ENCODE measurements around the gene STK10.

STK10 gene

DNA sequence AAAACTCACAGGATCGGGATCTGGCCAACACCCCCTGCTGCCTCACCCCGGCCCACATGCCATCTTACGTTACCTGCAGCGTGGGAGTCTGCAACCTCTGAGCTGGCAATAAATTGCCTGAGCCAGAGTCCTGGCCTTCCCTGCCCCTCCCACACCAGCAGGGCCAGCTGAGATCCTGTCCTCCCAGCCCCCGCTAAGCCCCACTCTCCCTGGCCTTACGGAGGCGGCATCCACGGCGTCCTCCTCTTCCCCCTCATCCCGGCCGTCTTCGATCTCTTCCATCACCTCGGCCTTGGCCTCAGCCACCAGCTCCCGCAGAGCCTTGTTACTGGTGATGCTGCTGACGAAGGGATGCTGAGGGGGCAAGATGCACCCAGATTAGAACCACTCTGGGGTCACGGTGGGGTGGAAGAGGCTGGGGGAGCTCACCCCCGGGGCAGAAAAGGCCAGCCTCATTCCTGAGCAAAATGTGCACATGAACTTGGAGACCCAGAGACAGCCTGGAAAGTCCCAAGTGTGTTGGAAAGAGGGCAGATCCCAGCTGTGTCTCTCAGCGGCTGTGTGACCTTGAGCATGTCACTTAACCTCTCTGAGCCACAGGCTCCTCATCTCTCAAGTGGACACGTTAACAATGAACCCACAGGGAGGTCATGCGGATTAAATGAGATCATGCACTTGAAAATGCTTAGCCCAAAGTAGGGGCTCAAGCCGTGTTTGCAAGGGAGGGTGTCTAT lies 91.7 kb downstream of the STK10 start:
- H4K20me1 ChIP-seq (ENCODE audit: insufficient read depth) = no peaks in the 10 kb centered on the region
- no peak overlapping the region for H3K4me2 ChIP-seq
- no peak for TF ChIP-seq CTCF (conservative IDR thresholded peaks at IDR 0.05; ENCODE audit: low read depth, low read length)
- H3K4me1 ChIP-seq (ENCODE audit: low read depth, poor library complexity, severe bottlenecking) = no peaks in the 10 kb centered on the region
- no peak overlapping the region for H3K9ac ChIP-seq
- H3K36me3 ChIP-seq (ENCODE audit: insufficient read depth) = no peaks in the 10 kb centered on the region
- H3K27ac ChIP-seq = no peak overlapping the region
- H2AFZ ChIP-seq (ENCODE audit: low read depth) = no peak overlapping the region
- H3K27me3 ChIP-seq (ENCODE audit: insufficient read depth, low read depth) = no peaks in the 10 kb centered on the region
- no peak overlapping the region for H3K4me3 ChIP-seq (IDR thresholded peaks at IDR 0.05; ENCODE audit: insufficient read depth, low read depth, low read length)
- no peaks in the 10 kb centered on the region for H3K79me2 ChIP-seq (ENCODE audit: insufficient read depth, low read depth)

- Histone ChIP-seq H2AFZ (ENCODE audit: low read depth) (no peak overlapping the region), H4K20me1 (ENCODE audit: insufficient read depth) (no peaks in the 10 kb centered on the region), H3K9ac (no peak overlapping the region), H3K79me2 (ENCODE audit: insufficient read depth, low read depth) (no peaks in the 10 kb centered on the region), H3K27me3 (ENCODE audit: insufficient read depth, low read depth) (no peaks in the 10 kb centered on the region), H3K27ac (no peak overlapping the region), H3K4me2 (no peak overlapping the region), H3K4me3 (IDR thresholded peaks at IDR 0.05; ENCODE audit: insufficient read depth, low read depth, low read length) (no peak overlapping the region), H3K36me3 (ENCODE audit: insufficient read depth) (no peaks in the 10 kb centered on the region), H3K4me1 (ENCODE audit: low read depth, poor library complexity, severe bottlenecking) (no peaks in the 10 kb centered on the region)
- no peak for TF ChIP-seq CTCF (conservative IDR thresholded peaks at IDR 0.05; ENCODE audit: low read depth, low read length)
Observed at GRCh38 chr5:172095368-172096206, 92.4 kb downstream of the STK10 start.

DNA sequence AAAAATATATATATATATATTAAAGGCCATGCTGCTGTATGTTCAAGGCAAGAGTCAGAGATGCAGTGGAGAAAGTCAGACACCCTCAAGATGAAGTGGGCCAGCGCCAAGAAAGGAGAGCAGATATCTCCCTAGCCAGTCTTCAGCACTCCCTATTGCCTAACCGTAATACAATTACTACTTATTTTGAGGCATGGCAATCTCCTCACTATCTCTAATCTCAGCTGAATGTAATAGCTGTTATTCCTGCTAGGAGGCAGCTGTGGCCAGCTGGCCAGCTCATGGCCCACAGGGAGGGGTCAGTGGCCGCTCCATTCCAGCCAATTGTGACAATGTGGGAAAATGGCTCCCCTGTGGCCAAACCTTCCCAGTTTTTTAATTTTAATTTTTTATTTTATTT lies 94.1 kb downstream of the STK10 start:
- no peaks in the 10 kb centered on the region for H4K20me1 ChIP-seq (ENCODE audit: insufficient read depth)
- H3K36me3 ChIP-seq (ENCODE audit: insufficient read depth) = no peaks in the 10 kb centered on the region
- no peaks in the 10 kb centered on the region for H3K4me1 ChIP-seq (ENCODE audit: low read depth, poor library complexity, severe bottlenecking)

DNA sequence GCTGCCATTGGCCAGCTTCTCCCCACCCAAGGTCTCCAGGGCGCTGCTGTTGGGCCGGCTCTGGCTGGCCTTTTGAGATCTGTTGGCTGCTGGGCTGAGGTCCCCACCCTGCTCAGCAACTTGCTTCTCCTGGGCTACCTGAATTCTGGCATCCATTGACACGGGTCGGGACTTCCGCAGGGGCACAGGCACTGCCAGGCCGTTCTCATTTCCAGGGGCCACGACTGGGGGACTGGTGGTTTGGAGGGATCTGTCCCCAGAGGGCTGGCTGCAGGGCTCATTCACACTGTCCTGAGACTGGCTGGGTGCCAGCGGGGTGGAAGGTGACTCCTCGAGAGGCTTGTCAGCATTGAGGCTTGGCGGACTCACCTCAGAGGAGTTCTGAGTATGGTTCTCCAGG lies 94.5 kb downstream of the STK10 start:
- Histone ChIP-seq H3K9ac (no peak overlapping the region), H3K27me3 (ENCODE audit: insufficient read depth, low read depth) (no peaks in the 10 kb centered on the region), H4K20me1 (ENCODE audit: insufficient read depth) (no peaks in the 10 kb centered on the region), H2AFZ (ENCODE audit: low read depth) (no peak overlapping the region), H3K4me1 (ENCODE audit: low read depth, poor library complexity, severe bottlenecking) (no peaks in the 10 kb centered on the region), H3K79me2 (ENCODE audit: insufficient read depth, low read depth) (no peaks in the 10 kb centered on the region), H3K36me3 (ENCODE audit: insufficient read depth) (no peaks in the 10 kb centered on the region), H3K4me2 (no peak overlapping the region), H3K27ac (no peak overlapping the region), H3K4me3 (IDR thresholded peaks at IDR 0.05; ENCODE audit: insufficient read depth, low read depth, low read length) (no peak overlapping the region)
- TF ChIP-seq CTCF (conservative IDR thresholded peaks at IDR 0.05; ENCODE audit: low read depth, low read length) = no peak

More for the DNA sequence above, 94.1 kb downstream of the STK10 start:
- TF ChIP-seq CTCF (conservative IDR thresholded peaks at IDR 0.05; ENCODE audit: low read depth, low read length) = no peak
- Histone ChIP-seq H3K79me2 (ENCODE audit: insufficient read depth, low read depth) (no peaks in the 10 kb centered on the region), H3K4me2 (no peak overlapping the region), H3K27me3 (ENCODE audit: insufficient read depth, low read depth) (no peaks in the 10 kb centered on the region), H2AFZ (ENCODE audit: low read depth) (no peak overlapping the region), H3K4me3 (IDR thresholded peaks at IDR 0.05; ENCODE audit: insufficient read depth, low read depth, low read length) (no peak overlapping the region), H3K9ac (no peak overlapping the region), H3K27ac (no peak overlapping the region)

Measured in KMS-11 (cell line).